K562 (cell line): Measurements from ENCODE around the gene CDC42EP2.

ENCODE experiments used
- BACH1 ChIP-seq: fragments of 200-800 bp; sonication (Bioruptor generic); IDR thresholded peaks from 2 replicates; pipeline ENCODE4 v1.6.1; 2016; ENCODE audit warnings: missing genetic modification characterization, missing compliant biosample characterization
- HNRNPL ChIP-seq: fragments of 200-400 bp; formaldehyde crosslinking; IDR thresholded peaks from 2 replicates; pipeline ENCODE4 v1.6.1; 2017; ENCODE audit warnings: low read depth, mild to moderate bottlenecking, low read length
- KDM1A ChIP-seq, 2 experiments: fragments of 450-650 bp; IDR thresholded peaks; 2 replicates each; pipeline ENCODE4 v1.6.1; 2016; ENCODE audit warnings: mild to moderate bottlenecking in 2 of 2
- KLF13 ChIP-seq: fragments of 450-650 bp; IDR thresholded peaks from 2 replicates; pipeline ENCODE4 v1.6.1; 2016; ENCODE audit warnings: missing genetic modification characterization, low read depth, mild to moderate bottlenecking, missing compliant biosample characterization, moderate library complexity, borderline replicate concordance
- NCOA2 ChIP-seq, 2 experiments: fragments of 450-650 bp; IDR thresholded peaks; 2 replicates each; pipeline ENCODE4 v1.6.1; 2018; ENCODE audit warnings: mild to moderate bottlenecking in 2 of 2, moderate library complexity in 1 of 2; ENCODE audit not compliant: partially characterized antibody in 2 of 2
- TF ChIP-seq, protein P1 (sequence below): fragments of 150-350 bp; conservative IDR thresholded peaks from 2 replicates; pipeline ENCODE4 v1.6.1; 2014; ENCODE audit warnings: low read length
- TF ChIP-seq, protein P2 (sequence below): fragments of 450-650 bp; IDR thresholded peaks from 2 replicates; pipeline ENCODE4 v1.6.1; 2016; ENCODE audit warnings: missing biosample characterization, missing genetic modification characterization

DNA sequence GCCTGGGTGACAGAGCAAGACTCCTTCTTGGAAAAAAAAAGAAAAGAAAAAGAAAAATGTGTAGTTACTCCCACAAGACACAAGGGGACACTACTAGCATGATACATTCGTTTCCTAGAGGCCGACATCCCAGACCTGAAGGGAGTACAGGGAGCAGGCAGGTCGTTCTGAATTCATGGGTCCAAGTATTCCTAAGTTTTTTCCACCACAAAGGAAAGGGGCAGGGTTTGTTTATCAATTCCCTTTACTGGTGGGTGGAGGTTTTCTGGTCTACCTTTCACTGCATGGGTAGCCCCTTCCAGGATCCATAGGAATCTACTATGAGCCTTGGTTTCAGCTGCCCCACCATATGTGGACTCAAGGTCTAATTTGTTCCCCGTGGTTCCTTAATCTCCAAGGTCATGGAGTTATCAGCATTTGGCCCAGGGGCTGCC, 51.7 kb downstream of the CDC42EP2 start:
- TF ChIP-seq BACH1 (no peak), KLF13 (tag) (no peak), HNRNPL (no peak), NCOA2 (IDR thresholded peaks at IDR 0.05; ENCODE audit: partially characterized antibody in 2 of 2) (no peak), KDM1A (IDR thresholded peaks at IDR 0.05) (no peak)
- TF ChIP-seq, protein P1, sequence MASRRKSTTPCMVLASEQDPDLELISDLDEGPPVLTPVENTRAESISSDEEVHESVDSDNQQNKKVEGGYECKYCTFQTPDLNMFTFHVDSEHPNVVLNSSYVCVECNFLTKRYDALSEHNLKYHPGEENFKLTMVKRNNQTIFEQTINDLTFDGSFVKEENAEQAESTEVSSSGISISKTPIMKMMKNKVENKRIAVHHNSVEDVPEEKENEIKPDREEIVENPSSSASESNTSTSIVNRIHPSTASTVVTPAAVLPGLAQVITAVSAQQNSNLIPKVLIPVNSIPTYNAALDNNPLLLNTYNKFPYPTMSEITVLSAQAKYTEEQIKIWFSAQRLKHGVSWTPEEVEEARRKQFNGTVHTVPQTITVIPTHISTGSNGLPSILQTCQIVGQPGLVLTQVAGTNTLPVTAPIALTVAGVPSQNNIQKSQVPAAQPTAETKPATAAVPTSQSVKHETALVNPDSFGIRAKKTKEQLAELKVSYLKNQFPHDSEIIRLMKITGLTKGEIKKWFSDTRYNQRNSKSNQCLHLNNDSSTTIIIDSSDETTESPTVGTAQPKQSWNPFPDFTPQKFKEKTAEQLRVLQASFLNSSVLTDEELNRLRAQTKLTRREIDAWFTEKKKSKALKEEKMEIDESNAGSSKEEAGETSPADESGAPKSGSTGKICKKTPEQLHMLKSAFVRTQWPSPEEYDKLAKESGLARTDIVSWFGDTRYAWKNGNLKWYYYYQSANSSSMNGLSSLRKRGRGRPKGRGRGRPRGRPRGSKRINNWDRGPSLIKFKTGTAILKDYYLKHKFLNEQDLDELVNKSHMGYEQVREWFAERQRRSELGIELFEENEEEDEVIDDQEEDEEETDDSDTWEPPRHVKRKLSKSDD, result no peak
- TF ChIP-seq, protein P2, sequence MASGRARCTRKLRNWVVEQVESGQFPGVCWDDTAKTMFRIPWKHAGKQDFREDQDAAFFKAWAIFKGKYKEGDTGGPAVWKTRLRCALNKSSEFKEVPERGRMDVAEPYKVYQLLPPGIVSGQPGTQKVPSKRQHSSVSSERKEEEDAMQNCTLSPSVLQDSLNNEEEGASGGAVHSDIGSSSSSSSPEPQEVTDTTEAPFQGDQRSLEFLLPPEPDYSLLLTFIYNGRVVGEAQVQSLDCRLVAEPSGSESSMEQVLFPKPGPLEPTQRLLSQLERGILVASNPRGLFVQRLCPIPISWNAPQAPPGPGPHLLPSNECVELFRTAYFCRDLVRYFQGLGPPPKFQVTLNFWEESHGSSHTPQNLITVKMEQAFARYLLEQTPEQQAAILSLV (tag), result no peak
